ENCODE results near the gene TOLLIP.

The TOLLIP gene

GRCh38 chr11:1233351-1234053 is 75.9 kb downstream of the TOLLIP start:
- no peak for DNase-seq (ENCODE audit: extremely low read depth, low read depth)
- TF ChIP-seq CTCF (IDR thresholded peaks at IDR 0.05; ENCODE audit: low read depth, low read length, missing control alignments): no peak
- no peak overlapping the region for H3K4me3 ChIP-seq (replicated peaks; ENCODE audit: low read depth, low read length)

GRCh38 chr11:1232883-1233321 is 76.5 kb downstream of the TOLLIP start:
- no peak overlapping the region for H3K4me3 ChIP-seq (replicated peaks; ENCODE audit: low read depth, low read length)
- no peak for TF ChIP-seq CTCF (IDR thresholded peaks at IDR 0.05; ENCODE audit: low read depth, low read length, missing control alignments)
- no peak for DNase-seq (ENCODE audit: extremely low read depth, low read depth)

- no peak for TF ChIP-seq CTCF (IDR thresholded peaks at IDR 0.05; ENCODE audit: low read depth, low read length, missing control alignments)
- no peak for DNase-seq (ENCODE audit: extremely low read depth, low read depth)
- no peak overlapping the region for H3K4me3 ChIP-seq (replicated peaks; ENCODE audit: low read depth, low read length)
Measured at GRCh38 chr11:1232021-1232882, 77.2 kb downstream of the TOLLIP start.

- H3K4me3 ChIP-seq (replicated peaks; ENCODE audit: low read depth, low read length): no peak overlapping the region
- TF ChIP-seq CTCF (IDR thresholded peaks at IDR 0.05; ENCODE audit: low read depth, low read length, missing control alignments): no peak
- DNase-seq (ENCODE audit: extremely low read depth, low read depth): no peak
Measured at GRCh38 chr11:1231396-1232020, 77.9 kb downstream of the TOLLIP start.

- DNase-seq (ENCODE audit: extremely low read depth, low read depth): no peak
- no peak overlapping the region for H3K4me3 ChIP-seq (replicated peaks; ENCODE audit: low read depth, low read length)
- no peak for TF ChIP-seq CTCF (IDR thresholded peaks at IDR 0.05; ENCODE audit: low read depth, low read length, missing control alignments)
Measured at GRCh38 chr11:1230456-1231395, 78.7 kb downstream of the TOLLIP start.

GRCh38 chr11:1230121-1230455 is 79.3 kb downstream of the TOLLIP start:
- no peak for TF ChIP-seq CTCF (IDR thresholded peaks at IDR 0.05; ENCODE audit: low read depth, low read length, missing control alignments)
- H3K4me3 ChIP-seq (replicated peaks; ENCODE audit: low read depth, low read length): no peak overlapping the region
- DNase-seq (ENCODE audit: extremely low read depth, low read depth): no peak

Data from HFF-Myc (cell line).